Lower leg skin (tissue), 3 donors: Measurements from ENCODE around the gene IL36A.

Experiments used
- POLR2A ChIP-seq, 2 donors: fragments of 450-650 bp; IDR thresholded peaks; one replicate each; pipeline ENCODE4 v1.6.1; 2016 to 2017; ENCODE audit warnings: antibody characterized with exemption in 2 of 2, mild to moderate bottlenecking in 1 of 2, moderate library complexity in 1 of 2
- TF ChIP-seq, protein P1 (sequence below), 3 donors: fragments of 450-650 bp; IDR thresholded peaks; one replicate each; pipeline ENCODE4 v1.5.1; 2016; ENCODE audit warnings: antibody characterized with exemption in 3 of 3, mild to moderate bottlenecking in 3 of 3, moderate library complexity in 2 of 3

DNA sequence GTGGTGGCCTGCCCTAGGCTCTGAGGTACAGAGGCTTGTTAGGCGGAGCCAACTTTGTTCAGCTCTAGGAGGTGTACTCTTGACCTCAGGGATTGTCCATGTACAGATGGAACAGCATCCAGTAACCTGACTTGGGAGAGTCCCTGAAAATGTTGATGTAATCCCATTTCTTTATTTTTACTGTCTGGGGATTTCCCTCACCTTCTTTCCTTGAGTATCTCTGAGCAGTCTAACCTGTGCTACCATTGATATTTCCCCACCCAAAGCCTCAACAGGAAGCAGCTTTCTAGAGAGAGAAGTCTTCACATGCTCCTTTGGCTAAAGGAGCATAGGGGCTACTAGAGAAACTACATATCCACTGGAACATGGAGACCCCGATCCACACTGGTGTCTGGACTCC lies 10.4 kb downstream of the IL36A start:
- TF ChIP-seq POLR2A (IDR thresholded peaks at IDR 0.05) = no peak
- TF ChIP-seq, protein P1, sequence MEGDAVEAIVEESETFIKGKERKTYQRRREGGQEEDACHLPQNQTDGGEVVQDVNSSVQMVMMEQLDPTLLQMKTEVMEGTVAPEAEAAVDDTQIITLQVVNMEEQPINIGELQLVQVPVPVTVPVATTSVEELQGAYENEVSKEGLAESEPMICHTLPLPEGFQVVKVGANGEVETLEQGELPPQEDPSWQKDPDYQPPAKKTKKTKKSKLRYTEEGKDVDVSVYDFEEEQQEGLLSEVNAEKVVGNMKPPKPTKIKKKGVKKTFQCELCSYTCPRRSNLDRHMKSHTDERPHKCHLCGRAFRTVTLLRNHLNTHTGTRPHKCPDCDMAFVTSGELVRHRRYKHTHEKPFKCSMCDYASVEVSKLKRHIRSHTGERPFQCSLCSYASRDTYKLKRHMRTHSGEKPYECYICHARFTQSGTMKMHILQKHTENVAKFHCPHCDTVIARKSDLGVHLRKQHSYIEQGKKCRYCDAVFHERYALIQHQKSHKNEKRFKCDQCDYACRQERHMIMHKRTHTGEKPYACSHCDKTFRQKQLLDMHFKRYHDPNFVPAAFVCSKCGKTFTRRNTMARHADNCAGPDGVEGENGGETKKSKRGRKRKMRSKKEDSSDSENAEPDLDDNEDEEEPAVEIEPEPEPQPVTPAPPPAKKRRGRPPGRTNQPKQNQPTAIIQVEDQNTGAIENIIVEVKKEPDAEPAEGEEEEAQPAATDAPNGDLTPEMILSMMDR (IDR thresholded peaks at IDR 0.05) = no peak
